Stimulated activated CD8-positive, alpha-beta memory T cell treated with anti-CD3 and anti-CD28 coated beads, Interleukin-4, amount 100 ng/mL, for 1 hour (primary cell): Measurements from ENCODE around the gene EGFLAM.
"Not testable (repeated sequence)": the region's sequence is repeated elsewhere in the genome, so short reads cannot be mapped to it uniquely, and the experiment has no call there.

Experiments
- DNase-seq, 2 donors: peaks; one replicate each; pipeline ENCODE4 v3.0.0-alpha.2; 2020; ENCODE audit warnings: low read depth in 2 of 2, low spot score in 1 of 2

EGFLAM gene

DNA sequence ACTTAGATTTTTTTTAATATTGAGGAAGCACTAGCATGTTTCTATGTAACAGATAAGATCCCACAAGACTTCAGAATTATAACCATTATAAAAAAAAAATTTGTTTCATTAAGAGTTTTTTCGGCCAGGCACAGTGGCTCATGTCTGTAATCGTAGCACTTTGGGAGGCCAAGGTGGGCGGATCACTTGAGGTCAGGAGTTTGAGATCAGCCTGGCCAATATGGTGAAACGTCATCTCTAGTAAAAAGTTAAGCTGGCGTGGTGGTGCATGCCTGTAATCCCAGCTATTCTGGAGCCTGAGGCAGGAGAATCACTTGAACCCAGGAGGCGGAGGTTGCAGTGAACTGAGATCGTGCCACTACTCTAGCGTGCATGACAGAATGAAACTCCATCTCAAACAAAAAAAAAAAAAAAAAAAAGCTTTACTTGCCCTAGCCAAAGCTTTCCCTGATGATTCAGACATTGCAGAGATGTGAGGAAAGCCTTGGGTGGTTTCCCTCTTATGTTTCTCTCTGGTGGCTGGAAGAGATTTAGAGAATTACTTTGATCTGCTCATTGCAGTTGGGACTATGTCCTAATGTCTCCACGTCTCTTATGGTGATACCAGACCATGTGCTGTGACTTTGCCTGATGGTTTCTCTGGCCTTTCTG is 65.4 kb downstream of the EGFLAM start:
- DNase-seq = no peak

DNA sequence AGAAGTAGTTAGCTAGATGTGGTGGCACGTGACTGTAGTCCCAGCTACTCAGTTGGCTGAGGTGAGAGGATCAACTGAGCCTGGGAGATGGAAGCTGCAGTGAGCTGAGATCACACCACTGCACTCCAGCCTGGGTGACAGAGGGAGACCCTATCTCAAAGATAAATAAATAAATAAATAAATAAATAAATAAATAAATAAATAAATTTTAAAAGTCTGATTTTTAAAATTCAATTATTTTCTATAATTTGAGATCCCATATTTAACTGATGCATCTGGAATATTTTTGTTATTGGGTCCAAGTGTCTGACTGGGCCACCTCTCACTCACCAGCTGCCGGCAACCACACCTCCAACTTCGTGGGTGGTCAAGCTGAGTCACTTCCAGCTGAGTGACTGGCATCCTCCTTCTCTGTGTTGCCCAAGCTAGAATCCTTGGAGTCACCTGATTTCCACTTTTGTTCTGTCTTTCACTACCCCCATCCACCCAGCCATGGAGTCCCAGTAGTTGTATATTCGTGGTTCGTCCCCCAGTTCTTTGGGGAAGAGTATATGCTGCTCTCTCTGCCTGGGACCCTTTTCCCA is 70.9 kb downstream of the EGFLAM start:
- no peak for DNase-seq

- DNase-seq = no peak
Observed at GRCh38 chr5:38330207-38330606, 71.8 kb downstream of the EGFLAM start.

- DNase-seq = no peak
Observed at GRCh38 chr5:38331831-38332230, 73.5 kb downstream of the EGFLAM start.

DNA sequence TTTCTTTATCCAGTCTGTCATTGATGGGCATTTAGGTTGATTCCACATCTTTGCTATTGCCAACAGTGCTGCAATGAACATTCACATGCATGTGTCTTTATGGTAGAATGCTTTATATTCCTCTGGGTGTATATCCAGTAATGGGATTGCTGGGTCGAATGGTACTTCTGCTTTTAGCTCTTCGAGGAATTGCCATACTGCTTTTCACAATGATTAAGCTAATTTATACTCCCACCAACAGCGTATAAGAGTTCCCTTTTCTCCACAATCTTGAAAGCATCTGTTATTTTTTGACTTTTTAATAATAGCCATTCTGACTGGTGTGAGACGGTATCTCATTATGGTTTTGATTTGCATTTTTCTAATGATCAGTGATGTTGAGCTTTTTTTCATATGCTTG is 74.8 kb downstream of the EGFLAM start:
- not testable (repeated sequence) for DNase-seq

- no peak for DNase-seq
Observed at GRCh38 chr5:38338455-38338854, 80.1 kb downstream of the EGFLAM start.

GRCh38 chr5:38339446-38339845 is 81.1 kb downstream of the EGFLAM start:
- DNase-seq = no peak

- no peak for DNase-seq
Observed at GRCh38 chr5:38341056-38341455, 82.7 kb downstream of the EGFLAM start.

- no peak for DNase-seq
Observed at GRCh38 chr5:38341641-38342040, 83.3 kb downstream of the EGFLAM start.

GRCh38 chr5:38342261-38342660 is 83.9 kb downstream of the EGFLAM start:
- no peak for DNase-seq

GRCh38 chr5:38344891-38345290 is 86.5 kb downstream of the EGFLAM start:
- no peak for DNase-seq

GRCh38 chr5:38346593-38346992 is 88.2 kb downstream of the EGFLAM start:
- DNase-seq = no peak

DNA sequence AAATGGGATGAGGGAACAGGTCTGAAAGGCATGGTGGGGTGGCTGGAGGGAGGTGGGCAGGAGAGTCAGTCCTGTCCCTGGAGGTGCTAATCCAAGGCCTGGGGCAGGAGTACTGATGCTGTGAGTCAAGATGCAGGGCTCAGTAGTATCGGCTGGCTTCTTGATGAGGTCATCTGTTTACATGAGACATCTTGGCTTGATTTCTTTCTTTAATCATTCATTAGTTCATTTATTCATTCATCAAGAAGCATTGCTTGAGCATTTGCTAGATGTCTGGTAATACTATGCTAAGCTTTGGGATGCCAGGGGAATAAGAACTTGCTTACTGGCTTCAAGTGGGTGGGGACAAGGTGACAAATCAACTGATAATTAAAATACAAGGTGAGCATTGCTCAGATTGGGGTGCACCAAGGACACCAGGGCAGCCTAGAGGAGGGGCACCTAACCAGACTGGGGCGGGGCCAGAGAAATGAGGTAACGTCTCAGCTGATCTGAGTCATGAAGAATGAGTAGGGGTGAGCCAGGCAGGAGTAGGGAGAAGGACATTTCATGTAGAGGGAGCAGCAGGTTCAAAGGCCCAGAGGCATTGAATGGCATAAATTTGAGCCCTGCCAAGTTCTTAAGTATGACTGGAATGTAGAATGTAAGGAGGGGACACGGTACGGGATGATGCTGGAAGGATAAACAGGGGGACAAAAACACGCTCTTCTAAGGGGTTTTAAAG is 88.8 kb downstream of the EGFLAM start:
- no peak for DNase-seq

GRCh38 chr5:38347896-38348295 is 89.5 kb downstream of the EGFLAM start:
- no peak for DNase-seq

DNA sequence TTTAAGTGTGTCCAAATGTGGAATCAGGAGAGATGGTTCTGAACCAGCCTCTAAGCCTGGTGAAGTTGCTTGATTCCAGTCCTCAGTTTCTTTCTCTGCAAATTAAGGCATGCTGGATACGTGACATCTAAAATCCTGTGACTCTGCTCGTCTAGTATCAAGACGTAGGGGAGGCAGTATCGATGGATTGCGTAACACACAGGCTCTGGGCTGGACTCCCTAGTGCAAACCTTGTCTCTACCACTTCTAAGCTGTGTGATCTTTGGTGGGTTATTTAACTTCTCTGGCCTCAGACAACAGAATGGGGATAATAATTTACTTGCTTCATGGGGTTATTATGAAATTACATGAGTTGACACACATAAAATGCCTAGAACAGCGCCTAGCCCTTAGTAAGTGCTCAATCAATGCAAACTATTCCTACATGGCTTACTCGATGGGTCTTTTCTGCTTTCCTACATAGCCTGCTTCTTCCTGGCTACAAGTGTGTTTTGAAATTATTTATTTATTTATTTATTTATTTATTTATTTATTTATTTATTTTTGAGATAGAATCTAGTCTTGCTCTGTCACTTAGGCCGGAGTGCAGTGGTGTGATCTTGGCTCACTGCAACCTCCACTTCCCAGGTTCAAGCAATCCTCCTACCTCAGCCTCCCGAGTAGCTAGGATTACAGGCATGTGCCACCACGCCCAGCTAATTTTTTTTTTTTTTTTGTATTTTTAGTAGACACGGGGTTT is 102.1 kb downstream of the EGFLAM start:
- no peak for DNase-seq

DNA sequence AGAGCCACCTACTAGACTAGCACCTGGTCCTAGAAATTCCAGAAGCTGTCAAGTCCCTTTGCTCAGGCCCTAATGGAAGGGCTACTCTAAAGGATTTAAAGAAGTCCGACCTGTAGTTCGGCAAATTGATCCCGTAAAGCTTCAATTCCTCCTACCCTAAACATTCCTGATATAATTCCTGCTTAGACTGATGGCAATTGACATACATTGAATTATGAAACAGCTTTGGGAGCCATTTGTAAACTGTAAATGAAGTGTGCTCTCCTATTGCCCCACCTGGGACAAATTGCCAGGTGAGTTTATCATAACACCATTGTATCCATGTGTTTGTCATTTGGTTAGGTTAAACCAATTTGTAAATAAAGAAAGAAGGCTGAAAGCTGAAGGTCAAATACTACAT is 104.4 kb downstream of the EGFLAM start:
- DNase-seq = no peak

DNA sequence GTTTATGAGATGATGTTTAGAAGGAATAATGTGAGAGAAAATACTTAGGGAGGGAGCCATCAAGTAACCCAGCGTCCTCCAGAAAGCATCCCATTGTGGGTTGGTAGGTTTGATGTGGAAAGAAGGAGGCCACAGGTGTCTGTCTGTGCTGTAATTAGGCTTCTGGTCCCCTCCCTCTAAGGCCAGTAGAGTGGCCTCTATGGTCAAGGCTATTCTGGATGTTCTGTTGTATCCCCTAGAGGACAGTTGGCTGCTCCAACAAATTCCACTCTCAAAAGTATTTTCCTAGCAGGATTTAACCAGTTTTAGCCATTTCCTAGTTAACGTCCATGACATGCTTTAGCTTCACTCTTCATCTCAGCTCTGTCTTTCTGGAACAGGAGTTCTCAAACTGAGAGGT is 106.5 kb downstream of the EGFLAM start:
- no peak for DNase-seq

DNA sequence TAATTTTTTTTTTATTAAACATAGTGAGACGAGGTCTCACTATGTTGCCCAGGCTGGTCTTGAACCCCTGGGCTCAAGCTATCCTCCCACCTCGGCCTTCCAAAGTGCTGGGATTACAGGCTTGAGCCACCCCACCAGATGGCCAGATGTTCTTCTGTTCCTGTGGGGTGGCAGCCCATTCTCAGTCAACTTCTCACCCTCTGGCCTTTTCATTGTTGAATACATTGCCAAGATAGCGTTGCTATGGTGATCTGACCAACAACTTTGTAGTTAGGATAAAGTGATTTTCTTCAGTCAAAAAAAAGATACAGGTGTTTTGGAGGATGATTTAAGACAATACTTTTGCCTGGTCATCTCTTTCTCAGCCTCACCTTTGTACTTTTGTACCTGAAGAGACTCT is 109.1 kb downstream of the EGFLAM start:
- DNase-seq = no peak

GRCh38 chr5:38367966-38368365 is 109.6 kb downstream of the EGFLAM start:
- DNase-seq = no peak

GRCh38 chr5:38369692-38370091 is 111.3 kb downstream of the EGFLAM start:
- DNase-seq = no peak

GRCh38 chr5:38370358-38371100 is 112.2 kb downstream of the EGFLAM start:
- DNase-seq = no peak
